ENCODE measurements around the gene CBX3. TPM values are rescaled to one million over a fixed set of nuclear protein-coding genes. Genes with fewer than 3 reads are reported as not detected.

CBX3 gene
- total and polyA plus RNA-seq, 2 of the 8 experiments (the other 6 are each of a cell fraction or from before 2014, with no cell fraction given) = 71.3 to 258 TPM

GRCh38 chr7:26168458-26169023 is 33.0 kb upstream of the CBX3 start:
- Histone ChIP-seq H3K79me2 (ENCODE audit: control insufficient read depth in 1 of 2, insufficient read depth in 2 of 2, low read length in 2 of 2) (peaks cover 10 to 90% of the 10 kb centered on the region in 2 experiments), H3K9me3 (ENCODE audit: insufficient read depth in 2 of 2, low read depth in 1 of 2, low read length in 1 of 2) (no peaks in the 10 kb centered on the region), H4K20me1 (replicated peaks in 1 of 2; ENCODE audit: control insufficient read depth in 1 of 2, insufficient read depth in 2 of 2, low read length in 2 of 2) (peaks cover 7 to 18% of the 10 kb centered on the region in 2 experiments), H2AFZ (ENCODE audit: low read length) (no peak overlapping the region), H3K23me2 (ENCODE audit: low read depth, low read length) (no peaks in the 10 kb centered on the region), H4K8ac (ENCODE audit: extremely low read depth, insufficient read depth, low read length) (no peak overlapping the region), H3K14ac (ENCODE audit: insufficient read length) (no peak overlapping the region), H2BK5ac (ENCODE audit: low read depth, low read length) (no peak overlapping the region), H3K4ac (replicated peaks; ENCODE audit: insufficient read length, low read depth, low read length) (no peak overlapping the region), H2AK5ac (ENCODE audit: low read depth, low read length) (no peak overlapping the region), H3K9ac (replicated peaks in 1 of 4; ENCODE audit: extremely low read depth in 1 of 4, low read depth in 3 of 4, low read length in 3 of 4) (no peak overlapping the region), H3K79me1 (ENCODE audit: low read depth, low read length) (peaks cover 13% of the 10 kb centered on the region), H4K5ac (ENCODE audit: insufficient read length, low read depth, low read length) (no peak overlapping the region), H3K27ac (ENCODE audit: low read depth, low read length) (no peak overlapping the region), H3K4me1 (replicated peaks in 1 of 4; ENCODE audit: control insufficient read depth in 3 of 4, insufficient read depth in 4 of 4, low read length in 3 of 4) (peaks cover 5 to 16% (median 10%) of the 10 kb centered on the region in 4 experiments; a peak in 6 of 7 replicates), H2BK20ac (ENCODE audit: low read length) (no peak overlapping the region), H3K18ac (ENCODE audit: extremely low read depth, low read length) (no peak overlapping the region), H4K91ac (replicated peaks; ENCODE audit: insufficient read length, low read length) (no peak overlapping the region), H3K4me3 (ENCODE audit: extremely low read depth in 1 of 4, insufficient read depth in 2 of 4, low read depth in 3 of 4, low read length in 4 of 4) (no peak overlapping the region), H3K27me3 (replicated peaks in 1 of 4; ENCODE audit: control insufficient read depth in 3 of 4, extremely low read depth in 1 of 4, insufficient read depth in 3 of 4, low read length in 3 of 4) (no peaks in the 10 kb centered on the region), H2BK12ac (ENCODE audit: low read depth, low read length) (no peak overlapping the region), H2BK120ac (replicated peaks; ENCODE audit: low read depth, low read length) (no peak overlapping the region), H2BK15ac (ENCODE audit: low read length) (no peak overlapping the region), H3K56ac (replicated peaks; ENCODE audit: insufficient read length, low read depth, low read length) (no peak overlapping the region), H3K23ac (ENCODE audit: insufficient read length) (no peak overlapping the region), H3K4me2 (ENCODE audit: insufficient read depth in 1 of 2, low read depth in 2 of 2, low read length in 2 of 2) (no peak overlapping the region), H3K36me3 (ENCODE audit: control insufficient read depth in 2 of 4, insufficient read depth in 4 of 4, low read length in 3 of 4) (peaks cover 0 to 1% (median 0%) of the 10 kb centered on the region in 4 experiments; a peak in 1 of 8 replicates)
- WGBS, 2 experiments (ENCODE audit: extremely low coverage in 1 of 2, insufficient coverage in 1 of 2, insufficient read length in 1 of 2, insufficient replicate concordance in 2 of 2, low coverage in 1 of 2, low lambda C conversion rate in 2 of 2, missing lambda C conversion rate in 1 of 2) = 77% methylated on average over 6 of the region's 6 CpGs; no CpG with 5 or more reads in 1 of the 2 experiments
- ChIA-PET POLR2A (ENCODE audit: partially characterized antibody) (interaction anchor here (1.2 kb wide), 1 partner anchor 10 kb away, joined by 4 read pairs; no protein-coding TSS in a partner anchor), CTCF (ENCODE audit: partially characterized antibody) (interaction anchor here (1.8 kb wide), 1 partner anchor 78 kb away, joined by 4 read pairs; no protein-coding TSS in a partner anchor)
- FAIRE-seq = no peak
- no peak for DNase-seq (ENCODE audit: low read depth in 1 of 2, low spot score in 2 of 2)
- TF ChIP-seq RNF2 (IDR thresholded peaks at IDR 0.05; ENCODE audit: borderline replicate concordance, low read depth, low read length, missing control alignments, poor library complexity, severe bottlenecking) (no peak), E2F6 (IDR thresholded peaks at IDR 0.05) (no peak), NANOG (IDR thresholded peaks at IDR 0.05; ENCODE audit: insufficient read depth, low read depth, low read length, poor library complexity, severe bottlenecking) (no peak), SUZ12 (IDR thresholded peaks at IDR 0.05; ENCODE audit: low read length) (no peak), ASH2L (IDR thresholded peaks at IDR 0.05; ENCODE audit: low read length) (no peak), SIX5 (IDR thresholded peaks at IDR 0.05; ENCODE audit: low read depth, low read length) (no peak), CHD2 (IDR thresholded peaks at IDR 0.05; ENCODE audit: low read length) (no peak), BRCA1 (IDR thresholded peaks at IDR 0.05; ENCODE audit: low read depth, low read length) (no peak), CBX8 (IDR thresholded peaks at IDR 0.05; ENCODE audit: borderline replicate concordance, low read depth, low read length) (no peak), RFX5 (IDR thresholded peaks at IDR 0.05; ENCODE audit: borderline replicate concordance, low read depth, low read length) (no peak), ZNF274 (IDR thresholded peaks at IDR 0.05; ENCODE audit: borderline replicate concordance, extremely low read depth, low read length) (no peak), POLR2AphosphoS5 (IDR thresholded peaks at IDR 0.05; ENCODE audit: low read depth, low read length) (no peak)

Measured in H1 (cell line).